ENCODE measurements around the gene NEUROD4. TPM values are rescaled to one million over a fixed set of nuclear protein-coding genes. Genes with fewer than 3 reads are reported as not detected.
A peak's percentile ranks its signal among the peaks of the same experiment; 100 is the strongest.

The NEUROD4 gene
- total RNA-seq, 2 experiments from 2014 or later: not detected

DNA sequence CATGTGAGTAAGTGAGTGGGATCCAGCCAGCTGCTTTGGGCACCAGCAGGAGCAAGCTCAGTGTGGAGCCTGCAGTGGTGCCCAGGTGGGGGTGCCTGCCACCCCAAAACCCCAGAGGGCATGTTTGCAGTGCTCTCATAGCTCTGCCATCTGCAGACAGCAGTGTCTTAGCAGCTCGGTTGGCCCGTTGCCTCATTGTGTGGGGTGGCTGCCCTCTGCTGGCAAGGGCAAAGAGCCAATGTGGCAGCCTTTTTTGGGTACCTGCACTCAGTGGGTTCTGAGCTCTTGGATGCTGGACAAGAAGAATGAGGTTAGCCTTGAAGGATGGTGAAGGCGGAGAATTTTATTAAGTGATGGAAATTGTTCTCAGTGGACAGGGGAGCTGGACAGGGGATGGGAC lies 52.3 kb downstream of the NEUROD4 start:
- H4K20me1 ChIP-seq (ENCODE audit: insufficient read depth, low read length): no peaks in the 10 kb centered on the region
- no peaks in the 10 kb centered on the region for H3K79me2 ChIP-seq (ENCODE audit: insufficient read depth, low read depth, low read length)
- peaks cover 32% of the 10 kb centered on the region for H3K4me1 ChIP-seq (ENCODE audit: insufficient read depth, low read length, poor library complexity, severe bottlenecking)
- no peaks in the 10 kb centered on the region for H3K9me3 ChIP-seq (ENCODE audit: low read length)
- no peak overlapping the region for H2AFZ ChIP-seq (ENCODE audit: low read length)
- H3K27ac ChIP-seq (ENCODE audit: low read depth, low read length, poor library complexity, severe bottlenecking): no peak overlapping the region
- TF ChIP-seq EZH2phosphoT487 (IDR thresholded peaks at IDR 0.05; ENCODE audit: borderline replicate concordance, low read depth, low read length): no peak
- TF ChIP-seq, protein P1, sequence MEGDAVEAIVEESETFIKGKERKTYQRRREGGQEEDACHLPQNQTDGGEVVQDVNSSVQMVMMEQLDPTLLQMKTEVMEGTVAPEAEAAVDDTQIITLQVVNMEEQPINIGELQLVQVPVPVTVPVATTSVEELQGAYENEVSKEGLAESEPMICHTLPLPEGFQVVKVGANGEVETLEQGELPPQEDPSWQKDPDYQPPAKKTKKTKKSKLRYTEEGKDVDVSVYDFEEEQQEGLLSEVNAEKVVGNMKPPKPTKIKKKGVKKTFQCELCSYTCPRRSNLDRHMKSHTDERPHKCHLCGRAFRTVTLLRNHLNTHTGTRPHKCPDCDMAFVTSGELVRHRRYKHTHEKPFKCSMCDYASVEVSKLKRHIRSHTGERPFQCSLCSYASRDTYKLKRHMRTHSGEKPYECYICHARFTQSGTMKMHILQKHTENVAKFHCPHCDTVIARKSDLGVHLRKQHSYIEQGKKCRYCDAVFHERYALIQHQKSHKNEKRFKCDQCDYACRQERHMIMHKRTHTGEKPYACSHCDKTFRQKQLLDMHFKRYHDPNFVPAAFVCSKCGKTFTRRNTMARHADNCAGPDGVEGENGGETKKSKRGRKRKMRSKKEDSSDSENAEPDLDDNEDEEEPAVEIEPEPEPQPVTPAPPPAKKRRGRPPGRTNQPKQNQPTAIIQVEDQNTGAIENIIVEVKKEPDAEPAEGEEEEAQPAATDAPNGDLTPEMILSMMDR (conservative IDR thresholded peaks at IDR 0.05; ENCODE audit: low read length): peak; percentile 88
- BruUV-seq (replicated peaks): no TSS peak
- intact Hi-C loops (cut with micrococcal nuclease; ENCODE audit: unreplicated experiment): loop anchor here (1.0 to 10.0 kb wide), 5 partner anchors 70 to 477 kb away; partner anchors contain the start of gene MUCL1
- peak; percentile 82 for DNase-seq (ENCODE audit: low spot score)
- H3K36me3 ChIP-seq (ENCODE audit: insufficient read depth, low read length): no peaks in the 10 kb centered on the region
- no peaks in the 10 kb centered on the region for H3K9me2 ChIP-seq (ENCODE audit: insufficient read depth, low read length)
- CTCF ChIA-PET (ENCODE audit: unreplicated experiment): interaction anchor here (0.6 to 3.1 kb wide), 13 partner anchors 44 to 342 kb away, joined by 3 to 72 read pairs (median 4); partner anchors contain the start of gene TESPA1
- no peak overlapping the region for H3K4me3 ChIP-seq (ENCODE audit: low read depth, low read length, poor library complexity, severe bottlenecking)
- POLR2A ChIA-PET: interaction anchor here (0.5 to 4.0 kb wide), 6 partner anchors 17 to 351 kb away, joined by 3 to 20 read pairs (median 4); no protein-coding TSS in a partner anchor
- no peak overlapping the region for H3K4me2 ChIP-seq (ENCODE audit: low read length)

DNA sequence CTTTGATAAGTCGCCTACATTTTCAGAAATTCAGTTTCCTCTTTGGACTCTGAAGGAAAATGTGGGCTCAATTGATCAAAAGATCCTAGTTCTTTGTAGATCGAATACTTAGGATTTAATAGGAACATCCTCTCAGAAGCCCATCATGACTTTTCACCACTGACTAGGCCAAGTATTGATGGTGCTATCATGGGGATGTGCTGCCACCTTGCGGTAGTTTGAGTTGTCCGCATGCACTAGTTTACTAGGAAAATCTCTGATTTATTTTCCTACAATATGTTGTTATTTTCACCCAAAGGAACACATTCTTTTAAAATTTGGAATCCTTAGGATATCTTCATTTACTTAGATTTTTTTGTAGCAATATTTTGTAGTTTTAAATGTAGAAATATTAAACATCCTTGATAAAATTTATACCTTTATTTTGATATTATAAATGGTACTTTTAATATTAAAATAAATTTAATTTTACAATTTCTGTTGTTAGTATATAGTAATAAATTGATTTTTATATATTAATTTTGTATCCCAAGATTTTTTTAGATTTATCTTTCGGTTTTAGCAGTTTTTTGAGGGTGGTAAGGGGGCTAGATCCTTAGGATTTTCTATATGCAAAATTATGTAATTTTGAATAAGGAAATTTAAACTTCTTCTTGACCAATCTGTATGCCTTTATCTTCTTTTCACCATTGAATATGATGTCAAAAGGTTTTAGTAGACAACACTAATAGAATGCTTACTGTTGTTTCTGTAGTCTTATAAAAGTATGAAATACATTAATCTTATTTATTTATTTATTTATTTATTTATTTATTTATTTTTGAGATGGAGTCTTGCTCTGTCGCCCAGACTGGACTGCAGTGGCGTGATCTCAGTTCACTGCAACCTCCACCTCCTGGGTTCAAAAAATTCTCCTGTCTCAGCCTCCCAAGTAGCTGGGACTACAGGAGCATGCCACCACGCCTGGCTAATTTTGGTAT lies 53.6 kb downstream of the NEUROD4 start:
- POLR2A ChIA-PET: interaction anchor here (1.8 to 4.0 kb wide), 4 partner anchors 76 to 88 kb away, joined by 5 to 20 read pairs (median 12); no protein-coding TSS in a partner anchor
- CTCF ChIA-PET (ENCODE audit: unreplicated experiment): interaction anchor here (1.9 to 3.1 kb wide), 3 partner anchors 77 to 81 kb away, joined by 5 to 72 read pairs (median 25); no protein-coding TSS in a partner anchor
- TF ChIP-seq, protein P1 (conservative IDR thresholded peaks at IDR 0.05; ENCODE audit: low read length): peak; percentile 98
- TF ChIP-seq EZH2phosphoT487 (IDR thresholded peaks at IDR 0.05; ENCODE audit: borderline replicate concordance, low read depth, low read length): no peak

More for the DNA sequence above, 53.6 kb downstream of the NEUROD4 start:
- Histone ChIP-seq H3K4me1 (ENCODE audit: insufficient read depth, low read length, poor library complexity, severe bottlenecking) (peaks cover 32% of the 10 kb centered on the region), H3K4me3 (ENCODE audit: low read depth, low read length, poor library complexity, severe bottlenecking) (no peak overlapping the region), H3K9me2 (ENCODE audit: insufficient read depth, low read length) (no peaks in the 10 kb centered on the region), H3K27ac (ENCODE audit: low read depth, low read length, poor library complexity, severe bottlenecking) (no peak overlapping the region), H4K20me1 (ENCODE audit: insufficient read depth, low read length) (no peaks in the 10 kb centered on the region), H3K9me3 (ENCODE audit: low read length) (no peaks in the 10 kb centered on the region), H3K36me3 (ENCODE audit: insufficient read depth, low read length) (no peaks in the 10 kb centered on the region), H3K79me2 (ENCODE audit: insufficient read depth, low read depth, low read length) (no peaks in the 10 kb centered on the region), H3K4me2 (ENCODE audit: low read length) (no peak overlapping the region), H2AFZ (ENCODE audit: low read length) (peak overlapping the region; percentile 98; the same call in 1 of the 2 replicates)
- intact Hi-C loops (cut with micrococcal nuclease; ENCODE audit: unreplicated experiment): loop anchor here (1.0 to 10.0 kb wide), 4 partner anchors 69 to 479 kb away; no protein-coding TSS in a partner anchor
- peak; percentile 86 for DNase-seq (ENCODE audit: low spot score)
- BruUV-seq (replicated peaks): no TSS peak
